Vagina (tissue), 2 donors: ENCODE data around the gene CRB1. TPM values are rescaled to one million over a fixed set of nuclear protein-coding genes. Genes with fewer than 3 reads are reported as not detected.

ENCODE experiments used
- DNase-seq, 2 donors: peaks; one replicate each; pipeline ENCODE4 v3.0.0-alpha.2; 2017; ENCODE audit errors: extremely low spot score in 2 of 2
- H3K27ac ChIP-seq: fragments of 200-600 bp; sonication (generic); one replicate; pipeline ENCODE4 v1.5.1; 2019
- H3K27me3 ChIP-seq: fragments of 200-600 bp; sonication (generic); one replicate; pipeline ENCODE4 v1.5.1; 2019
- H3K36me3 ChIP-seq, 2 donors: fragments of 200-600 bp; sonication (generic); one replicate each; pipeline ENCODE4 v1.5.1; 2017 to 2019
- H3K4me1 ChIP-seq: fragments of 200-600 bp; sonication (generic); one replicate; pipeline ENCODE4 v1.5.1; 2019
- H3K4me3 ChIP-seq, 2 donors: fragments of 200-600 bp; sonication (generic); 1 replicate in 1 of 2; 2 replicates in 1 of 2; pipeline ENCODE4 v1.5.1; 2016 to 2019
- H3K9me3 ChIP-seq: fragments of 200-600 bp; sonication (generic); one replicate; pipeline ENCODE4 v1.5.1; 2019
- POLR2A ChIP-seq, 2 donors: fragments of 450-650 bp; IDR thresholded peaks; one replicate each; pipeline ENCODE4 v1.6.1; 2017; ENCODE audit warnings: antibody characterized with exemption in 2 of 2, mild to moderate bottlenecking in 2 of 2, moderate library complexity in 2 of 2
- POLR2AphosphoS5 ChIP-seq, 2 donors: sonication (generic); formaldehyde crosslinking; IDR thresholded peaks; one replicate each; pipeline ENCODE4 v1.9.0; 2017; ENCODE audit warnings: antibody characterized with exemption in 2 of 2, mild to moderate bottlenecking in 2 of 2, low read depth in 1 of 2; ENCODE audit not compliant: insufficient read depth in 1 of 2
- intact Hi-C: fragments of 100-400 bp; cut with DNase I; formaldehyde crosslinking; loops from one replicate; pipeline ENCODE4 v1.15.1; 2023
- total RNA-seq: library from RNA; depleted of rRNA; stranded (reverse); fragments of >200 nt; gene quantifications from one replicate; pipeline ENCODE4 v1.2.3, GENCODE V29; 2016
- TF ChIP-seq, protein P1 (sequence below), 3 experiments: fragments of 450-650 bp in 2 of 3; fragments of 200-600 bp in 1 of 3; sonication (generic) in 1 of 3; IDR thresholded peaks; one replicate each; pipeline ENCODE4 v1.5.1; 2017 to 2019; ENCODE audit warnings: antibody characterized with exemption in 3 of 3, mild to moderate bottlenecking in 2 of 3, moderate library complexity in 2 of 3

The CRB1 gene
- total RNA-seq, 1 donor from 2014 or later: not detected

DNA sequence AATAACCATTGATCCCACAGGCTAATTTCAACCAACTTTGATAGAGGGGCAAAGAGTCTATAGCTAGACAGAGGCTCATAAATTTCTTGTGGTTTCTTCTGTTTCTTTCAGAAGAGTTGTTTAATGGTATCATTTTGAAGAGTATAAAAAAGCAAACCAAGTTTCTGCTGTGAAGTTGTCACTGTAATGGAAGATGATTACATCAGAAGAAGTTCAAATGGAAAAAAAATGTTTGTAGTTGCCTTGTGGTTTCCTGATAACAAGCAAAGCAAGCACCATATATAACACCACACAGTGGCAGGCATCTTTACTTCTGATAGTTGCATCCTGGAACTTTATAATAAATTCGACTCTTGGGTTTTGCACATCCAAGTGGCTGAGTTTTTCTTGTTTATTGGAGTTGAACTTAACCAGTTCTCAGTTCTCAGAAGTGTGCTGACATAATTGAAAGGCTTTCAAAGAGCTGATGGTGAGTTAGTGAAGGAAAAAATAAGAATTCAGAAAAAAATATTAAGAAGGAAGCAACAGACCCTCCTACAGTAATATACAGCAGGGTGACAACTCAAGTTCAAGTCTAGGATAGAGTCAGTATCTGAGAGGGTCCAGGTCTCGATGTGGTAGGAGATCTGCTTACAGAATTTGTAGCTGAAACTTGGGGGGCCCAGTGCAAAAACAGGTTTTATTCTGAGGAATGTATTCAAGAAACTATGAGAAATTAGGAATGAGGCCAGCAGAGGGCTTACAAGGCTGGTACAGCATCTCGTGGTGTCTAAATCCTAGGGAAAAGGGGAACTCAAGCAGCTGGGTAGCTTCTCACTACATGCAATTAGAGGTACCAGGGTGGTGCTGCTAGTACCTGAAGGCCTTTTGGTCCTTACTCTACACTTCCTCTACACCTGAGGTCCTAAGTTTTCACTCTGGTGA is 123.5 kb downstream of the CRB1 start:
- intact Hi-C loops: no loop called here
- Histone ChIP-seq H3K9me3 (no peaks in the 10 kb centered on the region), H3K4me1 (no peaks in the 10 kb centered on the region), H3K27ac (no peak overlapping the region), H3K4me3 (no peak overlapping the region), H3K36me3 (no peaks in the 10 kb centered on the region), H3K27me3 (no peaks in the 10 kb centered on the region)
- TF ChIP-seq POLR2A (IDR thresholded peaks at IDR 0.05): no peak
- no peak for TF ChIP-seq POLR2AphosphoS5 (IDR thresholded peaks at IDR 0.05; ENCODE audit: insufficient read depth in 1 of 2, low read depth in 1 of 2)
- TF ChIP-seq, protein P1, sequence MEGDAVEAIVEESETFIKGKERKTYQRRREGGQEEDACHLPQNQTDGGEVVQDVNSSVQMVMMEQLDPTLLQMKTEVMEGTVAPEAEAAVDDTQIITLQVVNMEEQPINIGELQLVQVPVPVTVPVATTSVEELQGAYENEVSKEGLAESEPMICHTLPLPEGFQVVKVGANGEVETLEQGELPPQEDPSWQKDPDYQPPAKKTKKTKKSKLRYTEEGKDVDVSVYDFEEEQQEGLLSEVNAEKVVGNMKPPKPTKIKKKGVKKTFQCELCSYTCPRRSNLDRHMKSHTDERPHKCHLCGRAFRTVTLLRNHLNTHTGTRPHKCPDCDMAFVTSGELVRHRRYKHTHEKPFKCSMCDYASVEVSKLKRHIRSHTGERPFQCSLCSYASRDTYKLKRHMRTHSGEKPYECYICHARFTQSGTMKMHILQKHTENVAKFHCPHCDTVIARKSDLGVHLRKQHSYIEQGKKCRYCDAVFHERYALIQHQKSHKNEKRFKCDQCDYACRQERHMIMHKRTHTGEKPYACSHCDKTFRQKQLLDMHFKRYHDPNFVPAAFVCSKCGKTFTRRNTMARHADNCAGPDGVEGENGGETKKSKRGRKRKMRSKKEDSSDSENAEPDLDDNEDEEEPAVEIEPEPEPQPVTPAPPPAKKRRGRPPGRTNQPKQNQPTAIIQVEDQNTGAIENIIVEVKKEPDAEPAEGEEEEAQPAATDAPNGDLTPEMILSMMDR (IDR thresholded peaks at IDR 0.05): no peak
- no peak for DNase-seq

DNA sequence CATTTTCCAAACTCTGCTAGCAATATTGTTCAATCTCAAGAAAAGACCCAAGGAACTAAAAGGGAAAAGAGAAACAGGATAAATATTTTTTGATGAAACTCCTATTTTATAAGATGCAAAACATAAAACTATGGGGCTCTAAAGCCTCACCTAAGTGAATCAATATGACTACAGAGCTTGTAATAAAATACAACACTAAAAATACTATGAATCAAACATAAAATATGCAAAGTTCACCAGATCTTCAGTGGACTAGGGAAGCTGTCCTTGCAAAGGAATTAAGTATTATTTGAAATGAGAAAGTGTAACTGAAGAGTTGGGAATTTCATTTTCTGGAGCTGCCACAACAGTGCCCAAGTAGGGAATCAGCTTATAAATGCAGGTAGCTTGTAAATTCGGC is 124.5 kb downstream of the CRB1 start:
- Histone ChIP-seq H3K9me3 (no peaks in the 10 kb centered on the region), H3K27ac (no peak overlapping the region), H3K36me3 (no peaks in the 10 kb centered on the region), H3K4me1 (no peaks in the 10 kb centered on the region), H3K4me3 (no peak overlapping the region), H3K27me3 (no peaks in the 10 kb centered on the region)
- DNase-seq: no peak
- TF ChIP-seq POLR2A (IDR thresholded peaks at IDR 0.05) (no peak), POLR2AphosphoS5 (IDR thresholded peaks at IDR 0.05; ENCODE audit: insufficient read depth in 1 of 2, low read depth in 1 of 2) (no peak)
- TF ChIP-seq, protein P1 (IDR thresholded peaks at IDR 0.05): no peak
- intact Hi-C loops: no loop called here

DNA sequence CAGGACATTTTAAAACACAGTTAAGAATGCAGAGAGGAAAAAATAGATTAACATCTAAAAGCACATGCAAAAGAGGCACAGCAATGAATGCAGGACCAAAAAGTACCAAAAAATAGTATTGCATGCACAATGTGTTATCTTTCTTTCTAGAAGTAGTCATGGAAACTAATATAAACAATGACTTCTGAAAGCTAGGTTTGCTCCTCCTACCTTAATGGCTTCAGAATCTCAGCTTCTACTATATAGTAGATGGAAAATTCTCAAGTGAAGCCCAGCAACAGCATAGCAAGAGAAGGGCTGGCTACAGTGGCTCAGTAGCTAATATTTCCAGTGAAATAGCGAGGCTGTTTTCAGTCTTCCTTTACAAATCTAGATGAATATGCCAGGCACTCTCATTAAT is 125.1 kb downstream of the CRB1 start:
- no peak for DNase-seq
- H3K36me3 ChIP-seq: no peaks in the 10 kb centered on the region
- no peaks in the 10 kb centered on the region for H3K9me3 ChIP-seq
- no peak overlapping the region for H3K4me3 ChIP-seq
- intact Hi-C loops: no loop called here
- no peaks in the 10 kb centered on the region for H3K27me3 ChIP-seq
- TF ChIP-seq POLR2A (IDR thresholded peaks at IDR 0.05) (no peak), POLR2AphosphoS5 (IDR thresholded peaks at IDR 0.05; ENCODE audit: insufficient read depth in 1 of 2, low read depth in 1 of 2) (no peak)
- TF ChIP-seq, protein P1 (IDR thresholded peaks at IDR 0.05): no peak
- H3K27ac ChIP-seq: no peak overlapping the region
- no peaks in the 10 kb centered on the region for H3K4me1 ChIP-seq

DNA sequence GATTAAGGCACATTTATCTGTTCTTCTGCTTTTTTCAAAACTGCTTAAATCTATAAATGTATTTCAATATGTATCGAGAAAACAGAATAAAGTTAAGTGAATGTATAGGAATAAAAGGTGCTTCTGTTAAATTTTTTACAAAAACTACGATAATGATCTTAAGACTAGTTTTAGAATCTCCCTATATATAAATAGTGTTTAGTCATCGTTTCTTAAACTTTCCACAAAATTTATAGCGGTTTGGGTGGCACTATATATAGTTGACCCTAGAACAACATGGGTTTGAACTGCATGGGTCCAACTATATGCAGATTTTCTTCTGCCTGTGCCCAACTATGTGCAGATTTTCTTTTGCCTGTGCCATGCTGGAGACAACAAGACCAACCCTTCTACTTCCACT is 125.7 kb downstream of the CRB1 start:
- DNase-seq: no peak
- H3K9me3 ChIP-seq: no peaks in the 10 kb centered on the region
- intact Hi-C loops: no loop called here

More for the DNA sequence above, 125.7 kb downstream of the CRB1 start:
- Histone ChIP-seq H3K27ac (no peak overlapping the region), H3K4me1 (no peaks in the 10 kb centered on the region), H3K4me3 (no peak overlapping the region), H3K27me3 (no peaks in the 10 kb centered on the region), H3K36me3 (no peaks in the 10 kb centered on the region)
- TF ChIP-seq, protein P1 (IDR thresholded peaks at IDR 0.05): no peak
- no peak for TF ChIP-seq POLR2AphosphoS5 (IDR thresholded peaks at IDR 0.05; ENCODE audit: insufficient read depth in 1 of 2, low read depth in 1 of 2)
- no peak for TF ChIP-seq POLR2A (IDR thresholded peaks at IDR 0.05)
